Stimulated activated CD8-positive, alpha-beta memory T cell treated with anti-CD3 and anti-CD28 coated beads, Interleukin-4, amount 100 ng/mL, for 4 hours (primary cell): ENCODE results near the gene SLC24A5.

Experiments
- DNase-seq, 2 donors: peaks; one replicate each; pipeline ENCODE4 v3.0.0-alpha.2; 2020; ENCODE audit warnings: low read depth in 2 of 2, low spot score in 1 of 2

SLC24A5 gene

GRCh38 chr15:48109856-48110531 lies 10.8 kb upstream of the SLC24A5 start:
- DNase-seq: no peak

- no peak for DNase-seq
Measured at GRCh38 chr15:48112242-48112641, 8.5 kb upstream of the SLC24A5 start.

GRCh38 chr15:48119277-48119676 lies 1.5 kb upstream of the SLC24A5 start:
- no peak for DNase-seq

GRCh38 chr15:48121849-48122248 lies 1.1 kb downstream of the SLC24A5 start:
- no peak for DNase-seq

DNA sequence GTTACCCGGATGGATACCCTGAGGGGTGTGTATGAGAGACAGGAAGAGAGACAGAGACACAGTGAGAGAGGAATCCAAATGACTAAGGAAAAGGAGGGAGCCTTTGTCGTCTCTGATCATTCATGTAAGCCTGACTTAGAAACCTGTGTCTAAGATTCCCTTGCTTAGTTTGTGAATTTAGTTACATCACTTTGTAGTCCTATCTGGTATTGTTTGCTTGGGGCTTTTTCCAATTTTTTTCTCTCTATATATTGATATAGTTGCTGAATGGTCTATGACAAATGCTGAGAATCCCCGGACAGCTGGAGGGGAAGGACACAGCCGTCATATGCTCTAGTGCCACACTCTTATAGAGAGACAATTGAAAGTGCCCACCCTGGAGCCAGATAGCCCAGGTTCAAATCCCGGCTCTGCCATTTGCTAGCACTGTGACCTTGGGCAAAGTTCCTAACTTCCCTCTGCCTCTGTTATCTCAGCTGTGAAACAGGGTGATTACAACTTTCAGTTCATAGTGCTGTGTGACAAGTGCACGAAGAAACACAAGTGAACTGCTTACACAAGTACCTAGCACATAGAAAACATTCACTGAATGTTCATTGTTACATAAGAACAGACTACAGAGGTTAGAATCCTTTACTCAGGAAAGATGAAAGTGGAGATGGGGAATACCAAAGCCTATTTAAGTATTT lies 6.0 kb downstream of the SLC24A5 start:
- no peak for DNase-seq

- DNase-seq: no peak
Measured at GRCh38 chr15:48131324-48131723, 10.5 kb downstream of the SLC24A5 start.

GRCh38 chr15:48132874-48133273 lies 12.1 kb downstream of the SLC24A5 start:
- no peak for DNase-seq

GRCh38 chr15:48143856-48144255 lies 23.1 kb downstream of the SLC24A5 start:
- DNase-seq: no peak

DNA sequence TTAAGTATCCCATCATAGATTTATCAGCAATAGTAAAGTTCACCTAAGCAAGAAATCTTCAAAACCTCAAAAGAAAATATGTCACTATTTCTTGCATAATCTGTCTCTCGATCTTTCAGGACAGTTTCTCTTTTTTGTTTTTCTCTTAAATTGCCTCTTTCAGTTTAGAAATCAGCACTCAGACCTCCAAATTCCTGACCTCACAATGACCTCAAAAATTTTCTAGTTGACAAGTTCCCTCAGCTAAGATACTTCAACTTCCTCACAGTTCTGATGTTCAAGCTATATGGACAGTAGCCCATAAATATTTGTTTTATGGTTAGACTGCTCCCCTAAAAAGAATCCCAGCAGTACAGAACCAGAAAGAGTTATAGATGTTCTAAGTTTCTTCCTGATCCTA lies 24.1 kb downstream of the SLC24A5 start:
- DNase-seq: no peak

DNA sequence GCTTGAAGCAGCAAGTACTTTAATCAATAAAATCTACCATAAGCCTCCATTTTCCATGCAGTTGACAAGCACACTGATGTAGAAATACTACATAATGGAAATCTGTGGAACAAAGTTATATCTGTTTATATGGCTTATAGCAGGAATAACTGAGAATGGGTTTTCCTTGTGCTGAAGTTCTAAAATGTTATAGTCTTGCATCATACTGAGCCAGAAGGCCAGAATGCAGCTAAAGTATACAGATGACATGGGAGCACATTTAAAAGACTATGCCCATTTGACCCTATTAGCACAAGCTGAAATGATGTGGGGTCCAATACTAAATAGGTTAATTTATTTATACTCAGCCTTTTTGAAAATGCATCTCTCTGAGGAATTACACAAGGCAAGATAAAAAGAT lies 25.1 kb downstream of the SLC24A5 start:
- DNase-seq: no peak

GRCh38 chr15:48147358-48147757 lies 26.6 kb downstream of the SLC24A5 start:
- DNase-seq: no peak

DNA sequence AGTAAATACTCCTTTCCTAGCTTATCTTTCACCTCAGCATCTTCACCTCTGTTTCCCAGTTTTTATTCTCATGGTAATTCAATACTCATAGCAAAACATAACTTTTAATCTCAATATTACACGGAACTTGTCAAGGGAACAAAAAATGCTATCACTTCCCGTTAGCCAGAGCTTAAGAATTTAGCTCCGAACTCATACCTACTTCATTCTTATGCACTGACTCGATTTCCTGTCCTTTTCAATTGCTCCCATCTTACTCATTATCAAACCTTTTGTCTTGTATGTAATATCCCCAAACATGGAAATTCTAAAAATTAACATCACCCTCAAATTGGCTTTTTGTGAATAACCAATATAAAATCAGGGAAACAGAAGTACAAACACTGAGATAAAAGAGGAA lies 29.1 kb downstream of the SLC24A5 start:
- DNase-seq: no peak

GRCh38 chr15:48153526-48153925 lies 32.7 kb downstream of the SLC24A5 start:
- no peak for DNase-seq

- no peak for DNase-seq
Measured at GRCh38 chr15:48168616-48169015, 47.8 kb downstream of the SLC24A5 start.

- no peak for DNase-seq
Measured at GRCh38 chr15:48170981-48171380, 50.2 kb downstream of the SLC24A5 start.

DNA sequence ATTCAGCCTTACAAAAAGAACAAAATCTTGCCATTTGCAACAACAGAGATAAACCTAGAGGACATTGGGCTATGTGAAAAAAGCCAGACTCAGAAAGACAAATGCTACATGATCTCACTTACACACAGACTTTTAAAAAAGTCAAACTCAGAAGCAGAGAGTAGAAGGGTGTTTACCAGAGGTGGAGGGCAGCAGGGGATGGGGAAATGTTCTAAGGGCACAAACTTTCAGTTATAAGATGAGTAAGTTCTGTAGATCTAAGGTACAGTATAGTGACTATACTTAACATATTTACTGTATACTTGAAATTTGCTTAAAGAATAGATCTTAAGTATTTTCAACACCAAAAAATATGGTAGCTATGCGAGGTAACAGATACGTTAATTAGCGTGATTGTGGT lies 54.3 kb downstream of the SLC24A5 start:
- no peak for DNase-seq

GRCh38 chr15:48176112-48176511 lies 55.3 kb downstream of the SLC24A5 start:
- DNase-seq: no peak

GRCh38 chr15:48176957-48177356 lies 56.2 kb downstream of the SLC24A5 start:
- no peak for DNase-seq

DNA sequence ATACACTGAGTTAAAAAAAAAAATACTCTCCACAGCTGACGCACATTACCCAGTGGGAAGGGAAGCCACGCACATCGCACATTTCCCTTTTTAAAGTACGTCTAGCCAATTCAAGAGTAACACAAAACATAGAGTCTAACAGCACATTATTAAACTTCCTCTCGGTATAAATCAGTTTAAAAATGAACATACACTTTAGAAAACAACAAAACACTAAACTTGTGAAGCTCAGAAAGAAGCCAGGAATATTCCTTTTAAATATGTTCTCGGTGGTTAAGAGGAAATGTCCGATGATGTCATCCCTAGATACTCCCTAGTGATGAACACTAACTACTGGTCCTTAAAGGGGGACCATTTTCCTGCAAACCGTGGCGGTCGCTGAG lies 56.6 kb downstream of the SLC24A5 start:
- DNase-seq: no peak

DNA sequence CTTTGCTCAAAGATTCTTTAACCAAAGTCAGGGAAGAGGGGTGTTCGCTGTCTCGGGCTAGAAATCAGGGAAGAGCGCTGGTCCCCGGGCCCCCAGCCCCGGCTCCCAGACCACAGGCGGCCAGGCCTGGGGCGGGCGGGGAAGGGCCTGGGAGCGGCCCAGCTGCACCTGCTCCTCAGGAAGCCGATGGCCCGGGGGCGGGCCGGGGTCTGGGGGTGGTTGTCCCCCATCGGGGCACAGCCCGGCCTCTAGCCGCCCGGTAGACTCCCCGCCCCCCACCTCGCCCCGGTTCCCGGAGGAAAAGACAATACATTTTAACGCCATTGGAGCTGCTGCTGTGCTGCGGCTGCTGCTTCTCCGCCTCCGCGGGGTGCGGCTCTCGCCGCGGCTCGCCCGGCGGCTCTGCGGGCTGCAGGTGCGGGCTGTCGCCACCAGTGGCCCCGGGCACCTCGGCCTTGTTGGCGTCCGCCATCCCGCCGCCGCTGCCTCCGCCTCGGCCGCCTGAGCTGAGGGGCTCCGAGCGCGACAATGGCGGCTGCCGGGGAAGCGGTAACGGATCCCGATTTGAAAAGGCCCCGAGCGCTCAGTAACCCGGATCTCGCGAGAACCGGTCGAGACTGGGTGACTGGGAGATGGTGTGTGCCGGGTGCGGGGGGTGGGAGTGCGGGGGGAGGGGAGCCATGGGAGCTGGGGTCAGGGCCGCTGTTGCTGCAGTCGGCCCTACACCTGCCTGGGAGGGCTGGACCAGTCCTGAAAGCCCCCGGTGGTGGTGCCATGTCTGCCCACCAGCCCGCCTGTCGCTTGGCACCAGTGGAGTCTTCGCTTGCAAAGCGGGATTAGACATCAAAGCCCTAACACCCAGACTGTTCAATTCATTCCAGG lies 57.2 kb downstream of the SLC24A5 start, which contains the start of gene MYEF2:
Gene MYEF2 (minus strand): TSS at position 530 of the 882 bp plus-strand sequence. CDS start 58 bp downstream, at position 472.
- peak; percentile 31 to 46 for DNase-seq

DNA sequence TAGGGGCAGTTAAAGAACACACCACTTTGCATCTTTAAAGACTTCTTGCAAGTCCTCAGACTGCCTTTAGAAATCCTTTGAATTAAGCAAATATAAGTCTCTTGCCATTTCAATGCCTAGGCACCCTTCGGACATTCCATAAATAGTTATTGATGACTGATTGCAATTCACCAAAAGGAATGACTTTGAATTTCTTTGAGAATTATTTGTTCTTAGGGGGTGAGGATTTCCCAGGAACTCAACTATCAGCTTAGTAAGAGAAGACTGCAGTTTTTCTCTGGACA lies 57.8 kb downstream of the SLC24A5 start:
- DNase-seq: no peak

DNA sequence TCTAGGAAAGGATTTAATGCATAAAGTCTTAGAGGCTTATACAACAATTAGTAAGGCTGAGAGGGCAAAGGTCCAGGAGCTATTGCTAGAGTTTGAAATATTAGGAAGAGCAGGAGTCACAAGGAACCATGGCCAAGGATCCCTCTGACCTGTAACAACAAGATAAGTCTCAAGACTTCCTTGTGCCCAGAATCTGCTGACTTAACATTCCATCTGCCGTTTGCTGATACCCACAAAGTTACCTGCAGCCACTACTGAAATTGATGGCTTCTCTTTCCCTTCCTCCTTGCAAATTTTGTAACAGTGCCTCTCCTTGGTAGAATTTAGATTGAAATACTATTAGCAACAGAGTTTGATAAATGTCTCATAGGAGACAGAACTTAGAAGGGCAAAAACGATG lies 62.0 kb downstream of the SLC24A5 start:
- no peak for DNase-seq
